Left lung (tissue), 10 donors: ENCODE results near the gene TNPO1. TPM values are rescaled to one million over a fixed set of nuclear protein-coding genes. Genes with fewer than 3 reads are reported as not detected.

Experiments used
- ATAC-seq: fragments of 200-7000 bp; cut with Tn5 transposase; one replicate; pipeline ENCODE4 v1.9.1; 2020; ENCODE audit warnings: moderate library complexity
- DNase-seq, 4 donors: peaks; one replicate each; pipeline ENCODE4 v3.0.0-alpha.2; 2013 to 2020
- H3K27ac ChIP-seq, 2 donors: fragments of 200-600 bp; sonication (generic) in 1 of 2; one replicate each; pipeline versions ENCODE4 v1.5.0 to v1.8.0; 2020 to 2021
- H3K27me3 ChIP-seq, 2 donors: fragments of 200-600 bp; sonication (generic) in 1 of 2; one replicate each; pipeline versions ENCODE4 v1.5.0 to v1.8.0; 2020 to 2021
- H3K36me3 ChIP-seq, 2 donors: fragments of 200-600 bp; sonication (generic) in 1 of 2; one replicate each; pipeline versions ENCODE4 v1.5.0 to v1.8.0; 2020 to 2021
- H3K4me1 ChIP-seq, 2 donors: fragments of 200-600 bp; one replicate each; pipeline ENCODE4 v1.8.0; 2021
- H3K4me3 ChIP-seq, 2 donors: fragments of 200-600 bp; sonication (generic) in 1 of 2; one replicate each; pipeline versions ENCODE4 v1.5.0 to v1.8.0; 2020 to 2021; ENCODE audit warnings: mild to moderate bottlenecking in 1 of 2
- H3K9me3 ChIP-seq, 2 donors: fragments of 200-600 bp; sonication (generic) in 1 of 2; one replicate each; pipeline versions ENCODE4 v1.5.0 to v1.8.0; 2020 to 2021
- intact Hi-C, 2 donors: fragments of 100-400 bp; cut with DNase I; formaldehyde crosslinking; loops; one replicate each; pipeline versions ENCODE4 v1.11.2 to v1.14.2; 2022
- polyA plus RNA-seq, 6 donors: library from polyadenylated mRNA; unstranded; fragments of 120-200 nt; gene quantifications; one replicate each; pipeline ENCODE4 v1.2.1, GENCODE V29; 2013; ENCODE audit not compliant: insufficient read length in 6 of 6
- total RNA-seq, 2 donors: library from RNA; stranded (reverse); fragmentation: NEBNext Ultra II Directional; extraction: Animal tissue kit (Norgen Biotek cat#: 25700); gene quantifications; one replicate each; pipeline ENCODE4 v1.2.1, GENCODE V29; 2021
- TF ChIP-seq, protein P1 (sequence below), 2 donors: fragments of 200-600 bp; sonication (generic) in 1 of 2; IDR thresholded peaks; one replicate each; pipeline versions ENCODE4 v1.5.0 to v1.8.0; 2021; ENCODE audit warnings: antibody characterized with exemption in 2 of 2
- donor health status: DM: no; HTN: yes; CAD: no.
- donor health status: DM: no; HTN: no; CAD: no.

TNPO1 gene
- total and polyA plus RNA-seq, 8 donors, result 77.3 to 112 (median 87.9) TPM

DNA sequence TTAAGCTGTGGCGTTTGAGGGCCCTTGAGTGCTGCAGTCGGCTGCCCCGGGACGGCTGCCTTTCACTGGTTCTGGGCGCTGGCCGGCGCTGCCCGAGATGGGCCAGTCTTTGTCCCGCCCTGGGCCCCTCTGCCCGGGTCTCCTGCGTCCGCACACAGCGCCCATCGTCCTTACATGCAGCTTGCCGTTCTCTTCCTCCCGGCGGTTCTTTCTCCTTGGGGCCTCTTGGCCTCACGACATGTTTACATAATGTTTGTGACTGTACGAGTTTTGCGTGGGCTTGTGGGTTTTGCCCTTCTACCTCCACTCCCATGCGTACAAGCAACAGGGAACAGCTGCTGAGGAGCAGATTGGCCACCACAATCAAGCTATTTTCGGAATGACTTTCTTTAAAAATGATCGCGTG, 618 bp downstream of the TNPO1 start:
- peaks cover 13 to 36% of the 10 kb centered on the region in 2 donors for H3K4me1 ChIP-seq
- no peaks in the 10 kb centered on the region for H3K27me3 ChIP-seq
- no peaks in the 10 kb centered on the region for H3K9me3 ChIP-seq
- DNase-seq (peak; percentile 64 to 90 (median 69)), ATAC-seq (peak; percentile 72)
- H3K4me3 ChIP-seq, result peak overlapping the region; percentile 71 to 86
- H3K36me3 ChIP-seq, result no peaks in the 10 kb centered on the region
- TF ChIP-seq, protein P1, sequence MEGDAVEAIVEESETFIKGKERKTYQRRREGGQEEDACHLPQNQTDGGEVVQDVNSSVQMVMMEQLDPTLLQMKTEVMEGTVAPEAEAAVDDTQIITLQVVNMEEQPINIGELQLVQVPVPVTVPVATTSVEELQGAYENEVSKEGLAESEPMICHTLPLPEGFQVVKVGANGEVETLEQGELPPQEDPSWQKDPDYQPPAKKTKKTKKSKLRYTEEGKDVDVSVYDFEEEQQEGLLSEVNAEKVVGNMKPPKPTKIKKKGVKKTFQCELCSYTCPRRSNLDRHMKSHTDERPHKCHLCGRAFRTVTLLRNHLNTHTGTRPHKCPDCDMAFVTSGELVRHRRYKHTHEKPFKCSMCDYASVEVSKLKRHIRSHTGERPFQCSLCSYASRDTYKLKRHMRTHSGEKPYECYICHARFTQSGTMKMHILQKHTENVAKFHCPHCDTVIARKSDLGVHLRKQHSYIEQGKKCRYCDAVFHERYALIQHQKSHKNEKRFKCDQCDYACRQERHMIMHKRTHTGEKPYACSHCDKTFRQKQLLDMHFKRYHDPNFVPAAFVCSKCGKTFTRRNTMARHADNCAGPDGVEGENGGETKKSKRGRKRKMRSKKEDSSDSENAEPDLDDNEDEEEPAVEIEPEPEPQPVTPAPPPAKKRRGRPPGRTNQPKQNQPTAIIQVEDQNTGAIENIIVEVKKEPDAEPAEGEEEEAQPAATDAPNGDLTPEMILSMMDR (IDR thresholded peaks at IDR 0.05), result no peak
- intact Hi-C loops, result no loop called here
- H3K27ac ChIP-seq, result peak overlapping the region; percentile 98 to 100

DNA sequence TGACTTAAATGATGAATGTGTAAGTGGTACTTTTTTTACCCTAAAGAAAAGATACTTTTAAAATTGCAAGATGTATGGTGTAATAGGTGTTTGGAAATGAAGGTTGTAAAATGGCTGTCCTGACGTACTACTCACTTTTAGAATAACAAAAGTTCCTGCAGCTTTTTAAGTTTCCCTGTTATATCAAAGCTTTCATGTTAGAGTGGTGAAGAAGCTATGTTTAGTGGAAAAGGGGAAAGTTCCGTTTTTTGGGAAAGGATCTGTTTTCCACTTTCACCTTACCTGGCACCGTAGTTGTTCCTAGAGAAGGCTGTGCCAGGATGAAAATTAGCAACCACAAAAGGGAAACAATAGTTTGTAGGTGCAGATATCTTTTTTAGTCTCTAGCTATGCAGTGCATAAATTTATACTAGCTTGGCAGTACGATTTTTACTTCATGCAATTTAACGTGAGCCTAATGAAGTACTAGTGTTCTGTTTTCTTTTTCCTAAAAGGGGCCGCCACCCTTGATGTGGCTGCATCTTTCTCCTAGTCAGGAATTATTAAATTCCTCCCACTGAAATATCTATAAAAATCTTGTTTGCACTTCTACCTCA, 1.3 kb downstream of the TNPO1 start:
- Histone ChIP-seq H3K27me3 (no peaks in the 10 kb centered on the region), H3K9me3 (no peaks in the 10 kb centered on the region), H3K36me3 (no peaks in the 10 kb centered on the region), H3K4me1 (peaks cover 13 to 41% of the 10 kb centered on the region in 2 donors), H3K4me3 (peak overlapping the region; percentile 71 to 86), H3K27ac (peak overlapping the region; percentile 98 to 100)
- peak in 1 of 4 donors; percentile 16 for DNase-seq
- no peak for ATAC-seq
- intact Hi-C loops, result no loop called here
- TF ChIP-seq, protein P1 (IDR thresholded peaks at IDR 0.05), result no peak

DNA sequence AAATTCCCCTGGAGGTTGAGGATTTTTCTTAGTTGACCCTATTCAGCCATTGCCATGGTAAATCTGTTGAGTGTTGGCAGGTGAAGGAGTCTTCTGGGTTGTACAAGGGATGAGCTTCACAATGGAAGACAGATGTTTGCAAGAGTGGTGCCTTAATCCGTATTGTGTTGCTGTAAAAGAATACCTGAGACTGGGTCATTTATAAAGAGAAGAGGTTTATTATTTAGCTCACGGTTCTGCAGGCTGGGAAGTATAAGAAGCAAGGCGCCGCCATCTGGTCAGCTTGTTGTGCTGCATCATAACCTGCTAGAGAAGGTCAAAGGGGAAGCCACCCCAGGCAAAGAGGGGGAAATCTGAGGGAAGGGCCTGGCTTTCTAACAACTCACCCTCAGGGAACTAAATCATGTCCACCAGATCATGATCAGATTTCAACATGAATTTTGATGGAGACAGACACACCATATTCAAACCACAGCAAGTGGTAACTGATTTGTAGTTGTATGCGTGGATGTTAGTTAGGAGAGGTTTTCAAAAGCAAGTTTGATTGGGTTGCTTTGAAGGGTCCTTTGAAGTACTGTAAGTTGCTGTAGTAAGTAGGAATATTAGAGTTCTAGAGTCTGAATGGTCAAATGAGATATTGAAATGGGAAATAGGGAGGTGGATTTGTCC, 2.5 kb downstream of the TNPO1 start:
- peak; percentile 12 for ATAC-seq
- Histone ChIP-seq H3K9me3 (no peaks in the 10 kb centered on the region), H3K27me3 (no peaks in the 10 kb centered on the region), H3K36me3 (no peaks in the 10 kb centered on the region), H3K27ac (peak overlapping the region in 1 of 2 donors; percentile 55), H3K4me1 (peaks cover 13 to 49% of the 10 kb centered on the region in 2 donors), H3K4me3 (peak overlapping the region in 1 of 2 donors; percentile 86)
- TF ChIP-seq, protein P1 (IDR thresholded peaks at IDR 0.05), result peak; percentile 46 to 61
- intact Hi-C loops, result no loop called here
- DNase-seq, result peak in 3 of 4 donors; percentile 63 to 84 (median 77)

DNA sequence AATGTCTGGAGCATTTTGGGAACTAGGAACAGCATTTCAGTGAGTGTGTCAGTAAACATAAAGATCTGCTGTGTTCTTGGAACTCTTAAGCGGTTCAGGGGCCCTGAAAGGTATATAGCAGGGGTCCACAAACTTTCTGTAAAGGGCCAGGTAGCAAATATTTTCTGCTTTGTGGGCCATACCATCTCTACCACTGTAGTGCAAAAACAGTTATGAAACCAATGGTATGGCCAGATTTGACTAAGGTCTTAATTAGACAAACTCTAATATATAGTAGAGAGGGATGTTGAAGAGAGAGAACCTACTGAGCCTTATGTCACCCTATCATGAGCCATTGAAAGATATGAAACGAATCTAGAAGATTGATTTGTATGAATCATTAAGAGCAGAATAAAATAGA, 5.3 kb downstream of the TNPO1 start:
- no peak overlapping the region for H3K4me3 ChIP-seq
- H3K36me3 ChIP-seq, result no peaks in the 10 kb centered on the region
- no peaks in the 10 kb centered on the region for H3K27me3 ChIP-seq
- TF ChIP-seq, protein P1 (IDR thresholded peaks at IDR 0.05), result no peak
- DNase-seq, result no peak
- ATAC-seq, result no peak
- peaks cover 13 to 41% of the 10 kb centered on the region in 2 donors for H3K4me1 ChIP-seq
- intact Hi-C loops, result loop anchor here in 1 of 2 donors (10.0 kb wide), 1 partner anchor 217 kb away; no protein-coding TSS in a partner anchor
- H3K27ac ChIP-seq, result no peak overlapping the region
- no peaks in the 10 kb centered on the region for H3K9me3 ChIP-seq

DNA sequence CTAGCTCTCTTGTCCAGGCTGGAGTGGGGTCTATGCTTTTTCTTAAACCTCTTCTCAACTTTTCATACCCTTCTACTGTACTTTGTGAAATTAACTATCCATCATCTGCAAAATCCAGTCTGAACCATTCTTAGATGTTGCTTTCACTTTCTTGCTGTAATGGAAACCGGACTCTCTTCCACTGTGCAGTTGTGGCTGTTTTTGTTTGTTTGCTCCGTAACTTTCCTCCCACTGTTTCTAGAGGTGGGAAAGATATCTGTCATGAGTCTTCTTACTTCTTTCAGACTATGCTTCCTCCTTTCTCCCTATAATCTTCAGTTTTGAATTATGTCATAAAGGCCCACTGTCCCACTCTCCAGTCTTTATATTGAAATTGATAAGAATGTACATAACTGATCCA, 6.5 kb downstream of the TNPO1 start:
- peaks cover 8 to 31% of the 10 kb centered on the region in 2 donors for H3K4me1 ChIP-seq
- intact Hi-C loops, result loop anchor here in 1 of 2 donors (10.0 kb wide), 1 partner anchor 218 kb away; no protein-coding TSS in a partner anchor
- no peak for DNase-seq

More for the DNA sequence above, 6.5 kb downstream of the TNPO1 start:
- ATAC-seq, result no peak
- H3K4me3 ChIP-seq, result no peak overlapping the region
- no peaks in the 10 kb centered on the region for H3K36me3 ChIP-seq
- TF ChIP-seq, protein P1 (IDR thresholded peaks at IDR 0.05), result no peak
- H3K27ac ChIP-seq, result no peak overlapping the region
- no peaks in the 10 kb centered on the region for H3K27me3 ChIP-seq
- no peaks in the 10 kb centered on the region for H3K9me3 ChIP-seq
